ENCODE data around the gene CBX1. TPM values are rescaled to one million over a fixed set of nuclear protein-coding genes. Genes with fewer than 3 reads are reported as not detected.

CBX1 gene
- total and polyA plus RNA-seq, 2 of the 8 experiments (the other 6 are each of a cell fraction or from before 2014, with no cell fraction given), result 38.7 to 173 TPM

- Histone ChIP-seq H3K4me1 (replicated peaks in 1 of 4; ENCODE audit: control insufficient read depth in 3 of 4, insufficient read depth in 4 of 4, low read length in 3 of 4) (peaks cover 0 to 8% (median 6%) of the 10 kb centered on the region in 4 experiments; a peak in 2 of 7 replicates), H3K18ac (ENCODE audit: extremely low read depth, low read length) (no peak overlapping the region), H3K79me1 (ENCODE audit: low read depth, low read length) (no peaks in the 10 kb centered on the region), H2BK5ac (ENCODE audit: low read depth, low read length) (no peak overlapping the region), H2BK20ac (ENCODE audit: low read length) (no peak overlapping the region), H3K4me3 (ENCODE audit: extremely low read depth in 1 of 4, insufficient read depth in 2 of 4, low read depth in 3 of 4, low read length in 4 of 4) (no peak overlapping the region), H2BK12ac (ENCODE audit: low read depth, low read length) (no peak overlapping the region), H3K9me3 (ENCODE audit: insufficient read depth in 2 of 2, low read depth in 1 of 2, low read length in 1 of 2) (no peaks in the 10 kb centered on the region), H3K23ac (ENCODE audit: insufficient read length) (no peak overlapping the region), H3K4me2 (ENCODE audit: insufficient read depth in 1 of 2, low read depth in 2 of 2, low read length in 2 of 2) (no peak overlapping the region), H2AFZ (ENCODE audit: low read length) (no peak overlapping the region), H3K36me3 (ENCODE audit: control insufficient read depth in 2 of 4, insufficient read depth in 4 of 4, low read length in 3 of 4) (no peaks in the 10 kb centered on the region), H4K5ac (ENCODE audit: insufficient read length, low read depth, low read length) (no peak overlapping the region), H3K27ac (ENCODE audit: low read depth, low read length) (no peak overlapping the region), H3K56ac (replicated peaks; ENCODE audit: insufficient read length, low read depth, low read length) (no peak overlapping the region), H4K8ac (ENCODE audit: extremely low read depth, insufficient read depth, low read length) (no peak overlapping the region), H3K9ac (replicated peaks in 1 of 4; ENCODE audit: extremely low read depth in 1 of 4, low read depth in 3 of 4, low read length in 3 of 4) (no peak overlapping the region), H3K23me2 (ENCODE audit: low read depth, low read length) (no peaks in the 10 kb centered on the region), H2AK5ac (ENCODE audit: low read depth, low read length) (no peak overlapping the region), H4K20me1 (replicated peaks in 1 of 2; ENCODE audit: control insufficient read depth in 1 of 2, insufficient read depth in 2 of 2, low read length in 2 of 2) (peaks cover 0 to 2% of the 10 kb centered on the region in 2 experiments), H3K27me3 (replicated peaks in 1 of 4; ENCODE audit: control insufficient read depth in 3 of 4, extremely low read depth in 1 of 4, insufficient read depth in 3 of 4, low read length in 3 of 4) (peaks cover 0 to 6% (median 0%) of the 10 kb centered on the region in 4 experiments; a peak in 2 of 7 replicates), H2BK120ac (replicated peaks; ENCODE audit: low read depth, low read length) (no peak overlapping the region), H3K4ac (replicated peaks; ENCODE audit: insufficient read length, low read depth, low read length) (no peak overlapping the region), H4K91ac (replicated peaks; ENCODE audit: insufficient read length, low read length) (no peak overlapping the region), H3K79me2 (ENCODE audit: control insufficient read depth in 1 of 2, insufficient read depth in 2 of 2, low read length in 2 of 2) (no peaks in the 10 kb centered on the region), H2BK15ac (ENCODE audit: low read length) (no peak overlapping the region), H3K14ac (ENCODE audit: insufficient read length) (no peak overlapping the region)
- CTCF ChIA-PET (ENCODE audit: partially characterized antibody), result interaction anchor here (0.9 to 1.4 kb wide), 4 partner anchors 20 to 185 kb away, joined by 3 to 5 read pairs (median 4); no protein-coding TSS in a partner anchor
- WGBS, 2 experiments (ENCODE audit: extremely low coverage in 1 of 2, insufficient coverage in 1 of 2, insufficient read length in 1 of 2, insufficient replicate concordance in 2 of 2, low coverage in 1 of 2, low lambda C conversion rate in 2 of 2, missing lambda C conversion rate in 1 of 2), result 81% methylated on average over 11 of the region's 11 CpGs; no CpG with 5 or more reads in 1 of the 2 experiments
- DNase-seq (ENCODE audit: low read depth in 1 of 2, low spot score in 2 of 2), result no peak
- POLR2A ChIA-PET (ENCODE audit: partially characterized antibody), result interaction anchor here (0.7 to 0.8 kb wide), 2 partner anchors 50 to 91 kb away, joined by 3 read pairs; no protein-coding TSS in a partner anchor
- no peak for FAIRE-seq
- TF ChIP-seq HDAC6 (IDR thresholded peaks at IDR 0.05; ENCODE audit: low read depth, low read length), result no peak
- TF ChIP-seq SAP30 (IDR thresholded peaks at IDR 0.05; ENCODE audit: insufficient read depth, insufficient replicate concordance, low read length), result no peak
- TF ChIP-seq ATF2 (IDR thresholded peaks at IDR 0.05; ENCODE audit: low read length), result no peak
- no peak for TF ChIP-seq SRF (IDR thresholded peaks at IDR 0.05; ENCODE audit: low read depth, low read length)
- no peak for TF ChIP-seq NRF1 (IDR thresholded peaks at IDR 0.05; ENCODE audit: low read depth, low read length)
- no peak for TF ChIP-seq SP4 (IDR thresholded peaks at IDR 0.05; ENCODE audit: low read length)
- no peak for TF ChIP-seq JUN (IDR thresholded peaks at IDR 0.05; ENCODE audit: low read depth, low read length)
- TF ChIP-seq RNF2 (IDR thresholded peaks at IDR 0.05; ENCODE audit: borderline replicate concordance, low read depth, low read length, missing control alignments, poor library complexity, severe bottlenecking), result no peak
- TF ChIP-seq HDAC2 (IDR thresholded peaks at IDR 0.05; ENCODE audit: borderline replicate concordance in 1 of 2, low read depth in 2 of 2, low read length in 2 of 2), result no peak
- no peak for TF ChIP-seq EP300 (IDR thresholded peaks at IDR 0.05; ENCODE audit: borderline replicate concordance in 1 of 2, low read depth in 2 of 2, low read length in 2 of 2)
- no peak for TF ChIP-seq TEAD4 (IDR thresholded peaks at IDR 0.05; ENCODE audit: low read depth, low read length)
Observed at GRCh38 chr17:48150597-48151001, 49.3 kb upstream of the CBX1 start.
